BLaER1 (cell line): ENCODE results near the gene UMAD1.
"Not testable (repeated sequence)": the region's sequence is repeated elsewhere in the genome, so short reads cannot be mapped to it uniquely, and the experiment has no call there.

Source experiments
- H3K27ac ChIP-seq: shearing (Covaris generic); formaldehyde crosslinking; 2 replicates; pipeline ENCODE4 v1.8.1; 2022
- H3K27me3 ChIP-seq: shearing (Covaris generic); formaldehyde crosslinking; 2 replicates; pipeline ENCODE4 v1.8.1; 2022
- H3K36me3 ChIP-seq: shearing (Covaris generic); formaldehyde crosslinking; 2 replicates; pipeline ENCODE4 v1.8.1; 2022
- H3K4me1 ChIP-seq: shearing (Covaris generic); formaldehyde crosslinking; 2 replicates; pipeline ENCODE4 v1.8.1; 2022
- H3K4me2 ChIP-seq: shearing (Covaris generic); formaldehyde crosslinking; 2 replicates; pipeline ENCODE4 v1.8.1; 2022
- H3K4me3 ChIP-seq: shearing (Covaris generic); formaldehyde crosslinking; 2 replicates; pipeline ENCODE4 v1.8.1; 2022
- H3K9ac ChIP-seq: shearing (Covaris generic); formaldehyde crosslinking; 2 replicates; pipeline ENCODE4 v1.8.1; 2022
- H3K9me3 ChIP-seq: shearing (Covaris generic); formaldehyde crosslinking; 2 replicates; pipeline ENCODE4 v1.8.1; 2022
- H4K20me1 ChIP-seq: shearing (Covaris generic); formaldehyde crosslinking; 2 replicates; pipeline ENCODE4 v1.8.1; 2022
- Cebpa-rat ChIP-seq: shearing (Covaris generic); IDR thresholded peaks from 2 replicates; pipeline ENCODE4 v1.8.1; 2022

Gene UMAD1

GRCh38 chr7:7791523-7791922 lies 151.0 kb downstream of the UMAD1 start:
- no peaks in the 10 kb centered on the region for H4K20me1 ChIP-seq
- no peak for TF ChIP-seq Cebpa-rat
- H3K4me2 ChIP-seq, result no peak overlapping the region
- H3K4me1 ChIP-seq, result no peaks in the 10 kb centered on the region
- H3K36me3 ChIP-seq, result 0 out of 2 replicates have a peak, but pooled peaks cover 3% of the 10 kb centered on the region
- no peaks in the 10 kb centered on the region for H3K27me3 ChIP-seq
- peaks cover 7% of the 10 kb centered on the region; the same call in 1 of the 2 replicates for H3K9me3 ChIP-seq
- no peak overlapping the region for H3K4me3 ChIP-seq
- no peak overlapping the region for H3K27ac ChIP-seq
- H3K9ac ChIP-seq, result no peak overlapping the region

- Histone ChIP-seq H3K9me3 (peaks cover 9% of the 10 kb centered on the region; the same call in 1 of the 2 replicates), H4K20me1 (no peaks in the 10 kb centered on the region), H3K27ac (no peak overlapping the region), H3K4me2 (no peak overlapping the region), H3K9ac (no peak overlapping the region), H3K4me3 (no peak overlapping the region), H3K36me3 (0 out of 2 replicates have a peak, but pooled peaks cover 9% of the 10 kb centered on the region), H3K27me3 (no peaks in the 10 kb centered on the region), H3K4me1 (no peaks in the 10 kb centered on the region)
- TF ChIP-seq Cebpa-rat, result no peak
Observed at GRCh38 chr7:7792056-7792455, 151.5 kb downstream of the UMAD1 start.

- Histone ChIP-seq H3K9me3 (peaks cover 9% of the 10 kb centered on the region; the same call in 1 of the 2 replicates), H3K4me1 (peaks cover 2% of the 10 kb centered on the region), H3K27me3 (no peaks in the 10 kb centered on the region), H3K27ac (no peak overlapping the region), H3K36me3 (0 out of 2 replicates have a peak, but pooled peaks cover 11% of the 10 kb centered on the region), H3K4me2 (no peak overlapping the region), H3K9ac (no peak overlapping the region), H4K20me1 (no peaks in the 10 kb centered on the region), H3K4me3 (no peak overlapping the region)
- TF ChIP-seq Cebpa-rat, result no peak
Observed at GRCh38 chr7:7793249-7793648, 152.7 kb downstream of the UMAD1 start.

DNA sequence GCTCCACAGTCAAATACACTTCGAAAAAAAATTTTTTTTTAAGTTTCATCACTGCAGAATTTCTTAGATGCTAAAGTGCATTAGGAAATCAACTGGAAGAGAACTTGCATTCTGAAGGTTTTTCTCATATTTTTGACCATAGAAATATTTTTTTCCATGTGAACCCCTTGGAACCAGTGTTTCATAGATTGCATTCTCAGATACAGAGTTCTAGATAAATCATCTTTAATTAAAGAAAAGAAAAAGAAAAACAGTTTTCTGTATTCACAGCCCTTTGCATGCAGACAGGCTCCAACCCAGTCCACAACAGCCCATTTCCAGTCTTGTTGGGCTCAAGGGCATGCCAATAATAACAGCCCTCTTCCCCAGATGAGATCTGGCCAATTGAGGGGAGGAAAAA lies 153.4 kb downstream of the UMAD1 start:
- 0 out of 2 replicates have a peak, but pooled peaks cover 11% of the 10 kb centered on the region for H3K36me3 ChIP-seq
- peaks cover 7% of the 10 kb centered on the region for H3K4me1 ChIP-seq
- no peaks in the 10 kb centered on the region for H4K20me1 ChIP-seq
- H3K27me3 ChIP-seq, result no peaks in the 10 kb centered on the region
- no peak overlapping the region for H3K27ac ChIP-seq
- H3K9me3 ChIP-seq, result peaks cover 9% of the 10 kb centered on the region; the same call in 1 of the 2 replicates
- no peak overlapping the region for H3K9ac ChIP-seq
- no peak for TF ChIP-seq Cebpa-rat
- no peak overlapping the region for H3K4me2 ChIP-seq
- H3K4me3 ChIP-seq, result no peak overlapping the region

DNA sequence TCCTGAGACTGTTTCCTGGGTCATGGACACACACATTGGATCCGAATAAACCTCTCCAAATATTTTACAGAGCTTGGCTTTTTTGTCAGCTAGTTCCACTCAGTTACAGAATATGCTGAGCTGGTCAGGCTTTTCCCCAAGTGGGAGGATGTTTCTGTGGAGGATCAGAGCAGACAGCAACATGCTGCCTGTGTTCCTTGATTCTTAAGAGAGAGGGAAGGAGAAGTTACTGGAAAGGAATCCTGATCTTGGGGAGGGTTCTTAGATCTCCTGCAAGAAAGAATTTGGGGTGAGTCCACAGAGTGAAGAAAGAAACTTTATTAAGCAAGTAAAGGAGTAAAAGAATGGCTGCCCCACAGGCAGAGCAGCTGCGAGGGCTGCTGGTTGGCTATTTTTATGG lies 154.7 kb downstream of the UMAD1 start:
- no peak overlapping the region for H3K4me2 ChIP-seq
- peaks cover 9% of the 10 kb centered on the region; the same call in 1 of the 2 replicates for H3K9me3 ChIP-seq
- H3K9ac ChIP-seq, result no peak overlapping the region
- no peak overlapping the region for H3K27ac ChIP-seq
- H4K20me1 ChIP-seq, result no peaks in the 10 kb centered on the region
- peaks cover 7% of the 10 kb centered on the region for H3K4me1 ChIP-seq
- TF ChIP-seq Cebpa-rat, result no peak
- no peaks in the 10 kb centered on the region for H3K27me3 ChIP-seq
- 0 out of 2 replicates have a peak, but pooled peaks cover 11% of the 10 kb centered on the region for H3K36me3 ChIP-seq
- no peak overlapping the region for H3K4me3 ChIP-seq

DNA sequence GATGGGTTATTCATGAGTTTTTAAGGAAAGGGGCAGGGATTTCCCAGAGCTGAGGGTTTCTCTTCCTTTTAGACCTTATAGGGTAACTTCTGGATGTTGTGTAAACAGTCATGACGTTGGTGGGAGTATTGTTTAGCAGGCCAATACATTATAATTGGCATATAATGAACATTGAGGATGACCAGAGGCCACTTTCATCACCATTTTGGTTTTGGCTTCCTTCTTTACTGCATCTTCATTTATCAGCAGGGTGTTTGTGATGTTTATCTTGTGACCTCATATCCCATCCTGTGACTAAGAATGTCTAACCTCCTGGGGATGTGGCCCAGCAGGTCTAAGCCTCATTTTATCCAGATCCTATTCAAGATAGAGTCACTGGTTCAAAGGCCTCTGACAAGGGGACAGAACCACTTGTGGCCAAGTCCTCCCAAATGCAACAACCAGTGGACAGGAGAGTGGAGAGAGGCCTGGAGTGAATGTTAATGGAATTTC lies 155.1 kb downstream of the UMAD1 start:
- TF ChIP-seq Cebpa-rat, result no peak
- H3K4me1 ChIP-seq, result peaks cover 7% of the 10 kb centered on the region
- peaks cover 9% of the 10 kb centered on the region; the same call in 1 of the 2 replicates for H3K9me3 ChIP-seq
- H3K4me2 ChIP-seq, result no peak overlapping the region
- H3K27ac ChIP-seq, result no peak overlapping the region
- H3K36me3 ChIP-seq, result 0 out of 2 replicates have a peak, but pooled peaks cover 11% of the 10 kb centered on the region
- no peak overlapping the region for H3K4me3 ChIP-seq
- H4K20me1 ChIP-seq, result no peaks in the 10 kb centered on the region
- no peak overlapping the region for H3K9ac ChIP-seq
- H3K27me3 ChIP-seq, result no peaks in the 10 kb centered on the region

- 0 out of 2 replicates have a peak, but pooled peaks cover 11% of the 10 kb centered on the region for H3K36me3 ChIP-seq
- H3K9ac ChIP-seq, result no peak overlapping the region
- no peak overlapping the region for H3K27ac ChIP-seq
- peaks cover 7% of the 10 kb centered on the region for H3K4me1 ChIP-seq
- no peaks in the 10 kb centered on the region for H3K27me3 ChIP-seq
- no peak overlapping the region for H3K4me3 ChIP-seq
- H3K9me3 ChIP-seq, result peaks cover 9% of the 10 kb centered on the region; the same call in 1 of the 2 replicates
- no peaks in the 10 kb centered on the region for H4K20me1 ChIP-seq
- H3K4me2 ChIP-seq, result peak overlapping the region; percentile 36
- no peak for TF ChIP-seq Cebpa-rat
Observed at GRCh38 chr7:7798510-7798909, 158.0 kb downstream of the UMAD1 start.

GRCh38 chr7:7799138-7799537 lies 158.6 kb downstream of the UMAD1 start:
- Histone ChIP-seq H4K20me1 (no peaks in the 10 kb centered on the region), H3K4me1 (peaks cover 7% of the 10 kb centered on the region), H3K9ac (no peak overlapping the region), H3K27ac (no peak overlapping the region), H3K4me3 (no peak overlapping the region), H3K9me3 (peaks cover 9% of the 10 kb centered on the region; the same call in 1 of the 2 replicates), H3K27me3 (no peaks in the 10 kb centered on the region), H3K36me3 (0 out of 2 replicates have a peak, but pooled peaks cover 11% of the 10 kb centered on the region), H3K4me2 (no peak overlapping the region)
- no peak for TF ChIP-seq Cebpa-rat

DNA sequence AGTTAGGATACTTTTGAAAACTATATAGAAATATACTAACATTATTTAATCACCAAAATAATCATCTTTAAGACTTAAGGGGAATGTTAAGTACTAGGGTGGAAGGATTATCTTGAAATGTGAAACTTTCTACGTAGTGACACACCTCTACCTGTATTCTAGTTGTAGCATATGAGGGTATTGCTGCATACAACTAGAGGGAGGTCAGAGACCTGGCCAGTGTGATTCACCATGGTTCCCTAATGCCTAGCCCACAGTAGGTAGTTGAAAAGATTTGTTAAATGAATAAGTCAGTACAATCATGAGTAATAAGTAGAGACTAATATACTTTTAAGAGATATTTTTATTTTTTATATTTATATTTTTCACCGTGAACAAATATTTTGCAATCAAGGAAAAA lies 162.0 kb downstream of the UMAD1 start:
- H3K27ac ChIP-seq, result no peak overlapping the region
- no peaks in the 10 kb centered on the region for H3K36me3 ChIP-seq
- no peak overlapping the region for H3K9ac ChIP-seq
- H3K4me2 ChIP-seq, result no peak overlapping the region
- H3K27me3 ChIP-seq, result no peaks in the 10 kb centered on the region
- no peak for TF ChIP-seq Cebpa-rat
- H3K4me3 ChIP-seq, result no peak overlapping the region
- H4K20me1 ChIP-seq, result no peaks in the 10 kb centered on the region
- no peaks in the 10 kb centered on the region for H3K9me3 ChIP-seq
- H3K4me1 ChIP-seq, result peaks cover 27% of the 10 kb centered on the region

DNA sequence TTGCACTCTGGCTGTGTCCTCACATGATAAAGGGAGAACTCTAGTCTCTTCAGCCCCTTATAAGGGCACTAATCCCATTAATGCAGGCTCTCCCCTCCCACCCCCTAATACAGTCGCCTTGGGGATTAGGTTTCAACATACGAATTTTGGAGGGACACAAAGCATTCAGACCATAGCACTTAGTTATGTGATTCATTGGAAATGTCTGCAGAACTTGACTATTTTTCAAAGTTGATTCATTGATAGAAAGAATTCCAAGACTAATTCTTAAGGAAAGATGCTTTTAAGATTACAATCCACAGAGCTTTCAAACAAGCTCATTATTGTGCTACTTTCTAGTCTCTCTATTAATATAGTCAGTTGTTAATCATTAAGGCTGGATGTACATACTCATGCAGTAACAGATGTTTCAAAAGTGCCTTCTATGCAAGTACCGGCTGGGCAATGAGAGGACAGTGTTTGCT lies 163.2 kb downstream of the UMAD1 start:
- Histone ChIP-seq H3K9ac (no peak overlapping the region), H3K4me3 (no peak overlapping the region), H3K27me3 (no peaks in the 10 kb centered on the region), H3K27ac (no peak overlapping the region), H4K20me1 (no peaks in the 10 kb centered on the region), H3K9me3 (no peaks in the 10 kb centered on the region), H3K36me3 (no peaks in the 10 kb centered on the region), H3K4me1 (peaks cover 20% of the 10 kb centered on the region), H3K4me2 (no peak overlapping the region)
- TF ChIP-seq Cebpa-rat, result no peak

GRCh38 chr7:7804822-7805221 lies 164.3 kb downstream of the UMAD1 start:
- H3K4me2 ChIP-seq, result peak overlapping the region; percentile 47; the same call in 1 of the 2 replicates

More at GRCh38 chr7:7804822-7805221, 164.3 kb downstream of the UMAD1 start:
- H3K27ac ChIP-seq, H3K27me3 ChIP-seq, H3K9ac ChIP-seq, H4K20me1 ChIP-seq, H3K4me3 ChIP-seq, H3K36me3 ChIP-seq, H3K9me3 ChIP-seq: not testable (repeated sequence)
- H3K4me1 ChIP-seq, result peaks cover 20% of the 10 kb centered on the region
